OCI-LY1 (cell line): ENCODE results near the gene FRMD4A.

Experiments used
- H2AFZ ChIP-seq: fragments of 200-600 bp; sonication (generic), shearing (Covaris generic); 2 replicates; pipeline ENCODE4 v1.6.0; 2014; ENCODE audit warnings: antibody characterized with exemption, mild to moderate bottlenecking, low read length
- H3F3A ChIP-seq: fragments of 200-600 bp; sonication (generic), shearing (Covaris generic); 2 replicates; pipeline ENCODE4 v1.6.0; 2014; ENCODE audit warnings: mild to moderate bottlenecking, antibody characterized with exemption, low read length, moderate library complexity; ENCODE audit not compliant: insufficient read depth
- H3K27ac ChIP-seq: fragments of 200-600 bp; sonication (generic); 2 replicates; pipeline ENCODE4 v1.5.1; 2014; ENCODE audit warnings: low read length, mixed run types, mild to moderate bottlenecking, low read depth; ENCODE audit not compliant: poor library complexity, severe bottlenecking
- H3K27me3 ChIP-seq: fragments of 200-600 bp; sonication (generic); 2 replicates; pipeline ENCODE4 v1.6.0; 2014; ENCODE audit warnings: antibody characterized with exemption, mild to moderate bottlenecking, low read length, moderate library complexity; ENCODE audit not compliant: insufficient read depth
- H3K36me3 ChIP-seq: fragments of 200-600 bp; sonication (generic); 2 replicates; pipeline ENCODE4 v1.6.1; 2014; ENCODE audit warnings: mild to moderate bottlenecking, antibody characterized with exemption, low read length, moderate library complexity, mixed read lengths; ENCODE audit not compliant: insufficient read depth
- H3K4me1 ChIP-seq: fragments of 200-600 bp; sonication (generic); 2 replicates; pipeline ENCODE4 v1.5.1; 2014; ENCODE audit warnings: mild to moderate bottlenecking, low read length, moderate library complexity; ENCODE audit not compliant: insufficient read depth, severe bottlenecking
- H3K4me2 ChIP-seq: fragments of 200-600 bp; sonication (generic), shearing (Covaris generic); 2 replicates; pipeline ENCODE4 v1.6.1; 2014; ENCODE audit warnings: low read length
- H3K4me3 ChIP-seq: fragments of 200-600 bp; sonication (generic); 2 replicates; pipeline ENCODE4 v1.5.1; 2014; ENCODE audit warnings: low read length, low read depth, mild to moderate bottlenecking, mixed read lengths; ENCODE audit not compliant: poor library complexity, severe bottlenecking
- H3K79me2 ChIP-seq: fragments of 200-600 bp; shearing (Covaris generic); 2 replicates; pipeline ENCODE4 v1.6.1; 2016; ENCODE audit warnings: mixed run types, low read length, mixed read lengths; ENCODE audit not compliant: insufficient read depth
- H3K9ac ChIP-seq: fragments of 200-600 bp; sonication (generic), shearing (Covaris generic); 2 replicates; pipeline ENCODE4 v1.6.1; 2014; ENCODE audit warnings: mild to moderate bottlenecking, low read length, mixed read lengths
- H3K9me2 ChIP-seq: fragments of 200-600 bp; sonication (generic), shearing (Covaris generic); 2 replicates; pipeline ENCODE4 v1.6.1; 2014; ENCODE audit warnings: low read depth, mild to moderate bottlenecking, low read length, mixed read lengths
- H3K9me3 ChIP-seq: fragments of 200-600 bp; shearing (Covaris generic); 2 replicates; pipeline ENCODE4 v1.6.1; 2014; ENCODE audit warnings: low read length, mixed read lengths
- H4K20me1 ChIP-seq: fragments of 200-600 bp; sonication (generic), shearing (Covaris generic); 2 replicates; pipeline ENCODE4 v1.6.0; 2016; ENCODE audit warnings: mild to moderate bottlenecking, low read length; ENCODE audit not compliant: insufficient read depth
- CTCF ChIP-seq: fragments of 200-600 bp; sonication (generic), shearing (Covaris generic); IDR thresholded peaks from 2 replicates; pipeline ENCODE4 v1.5.1; 2017; ENCODE audit warnings: mild to moderate bottlenecking, antibody characterized with exemption, low read length, moderate library complexity, mixed read lengths
- EZH2 ChIP-seq: fragments of 200-600 bp; sonication (generic), shearing (Covaris generic); IDR thresholded peaks from 2 replicates; pipeline ENCODE4 v1.8.0; 2017; ENCODE audit warnings: borderline replicate concordance, mixed run types, mild to moderate bottlenecking, antibody characterized with exemption, low read length, moderate library complexity, mixed read lengths

The FRMD4A gene

GRCh38 chr10:13711291-13711690 is 619.4 kb downstream of the FRMD4A start:
- no peak overlapping the region for H2AFZ ChIP-seq

GRCh38 chr10:13709931-13710650 is 620.6 kb downstream of the FRMD4A start:
- no peaks in the 10 kb centered on the region for H3K4me1 ChIP-seq
- no peaks in the 10 kb centered on the region for H3F3A ChIP-seq
- no peaks in the 10 kb centered on the region for H3K79me2 ChIP-seq
- no peaks in the 10 kb centered on the region for H3K9me2 ChIP-seq
- no peak overlapping the region for H3K27ac ChIP-seq
- H3K4me3 ChIP-seq: no peak overlapping the region
- H3K4me2 ChIP-seq: no peak overlapping the region
- H3K27me3 ChIP-seq: no peaks in the 10 kb centered on the region
- no peaks in the 10 kb centered on the region for H3K9me3 ChIP-seq
- no peak overlapping the region for H3K9ac ChIP-seq
- no peaks in the 10 kb centered on the region for H4K20me1 ChIP-seq
- no peaks in the 10 kb centered on the region for H3K36me3 ChIP-seq
- no peak overlapping the region for H2AFZ ChIP-seq
- no peak for TF ChIP-seq EZH2
- TF ChIP-seq CTCF: no peak

More at GRCh38 chr10:13711291-13711690, 619.4 kb downstream of the FRMD4A start:
- Histone ChIP-seq H4K20me1 (no peaks in the 10 kb centered on the region), H3K79me2 (no peaks in the 10 kb centered on the region), H3F3A (no peaks in the 10 kb centered on the region), H3K36me3 (no peaks in the 10 kb centered on the region), H3K27me3 (no peaks in the 10 kb centered on the region), H3K9me2 (no peaks in the 10 kb centered on the region), H3K4me2 (no peak overlapping the region), H3K27ac (no peak overlapping the region), H3K4me3 (no peak overlapping the region), H3K4me1 (no peaks in the 10 kb centered on the region), H3K9me3 (no peaks in the 10 kb centered on the region), H3K9ac (no peak overlapping the region)
- TF ChIP-seq EZH2: no peak
- TF ChIP-seq CTCF: no peak

GRCh38 chr10:13708256-13708990 is 622.3 kb downstream of the FRMD4A start:
- Histone ChIP-seq H3K4me2 (no peak overlapping the region), H3K27ac (no peak overlapping the region), H3K9ac (no peak overlapping the region), H3K9me3 (no peaks in the 10 kb centered on the region), H4K20me1 (no peaks in the 10 kb centered on the region), H3K27me3 (no peaks in the 10 kb centered on the region), H3K9me2 (no peaks in the 10 kb centered on the region), H3K4me1 (no peaks in the 10 kb centered on the region), H3F3A (no peaks in the 10 kb centered on the region), H3K79me2 (no peaks in the 10 kb centered on the region), H3K4me3 (no peak overlapping the region), H3K36me3 (no peaks in the 10 kb centered on the region), H2AFZ (no peak overlapping the region)
- TF ChIP-seq EZH2 (no peak), CTCF (no peak)
